DOHH2 (cell line): Measurements from ENCODE around the gene SYN1.
"Not testable (repeated sequence)": the region's sequence is repeated elsewhere in the genome, so short reads cannot be mapped to it uniquely, and the experiment has no call there.

Experiments used
- H3F3A ChIP-seq: fragments of 200-600 bp; sonication (generic), shearing (Covaris generic); 2 replicates; pipeline ENCODE4 v1.6.0; 2016; ENCODE audit warnings: antibody characterized with exemption, mild to moderate bottlenecking; ENCODE audit not compliant: control insufficient read depth, insufficient read depth
- H3K27ac ChIP-seq: fragments of 200-600 bp; sonication (generic); 2 replicates; pipeline ENCODE4 v1.5.1; 2014; ENCODE audit warnings: low read depth, mild to moderate bottlenecking, low read length, moderate library complexity
- H3K27me3 ChIP-seq: fragments of 200-600 bp; sonication (generic); 2 replicates; pipeline ENCODE4 v1.6.1; 2014; ENCODE audit warnings: mild to moderate bottlenecking, low read length, mixed read lengths; ENCODE audit not compliant: control insufficient read depth
- H3K36me3 ChIP-seq: fragments of 200-600 bp; sonication (generic); 2 replicates; pipeline ENCODE4 v1.6.1; 2014; ENCODE audit warnings: mild to moderate bottlenecking, low read length, moderate library complexity, mixed read lengths; ENCODE audit not compliant: control insufficient read depth
- H3K4me1 ChIP-seq: fragments of 200-600 bp; sonication (generic); 2 replicates; pipeline ENCODE4 v1.6.1; 2014; ENCODE audit warnings: mild to moderate bottlenecking, low read length, mixed read lengths; ENCODE audit not compliant: control insufficient read depth
- H3K4me2 ChIP-seq: fragments of 200-600 bp; sonication (generic); 2 replicates; pipeline ENCODE4 v1.6.0; 2014; ENCODE audit warnings: mild to moderate bottlenecking, low read length, moderate library complexity
- H3K4me3 ChIP-seq: fragments of 200-600 bp; sonication (generic); 2 replicates; pipeline ENCODE4 v1.5.1; 2014; ENCODE audit warnings: mild to moderate bottlenecking, low read length, mixed read lengths
- H3K79me2 ChIP-seq: fragments of 200-600 bp; sonication (generic); 2 replicates; pipeline ENCODE4 v1.6.1; 2014; ENCODE audit warnings: mild to moderate bottlenecking, low read length, mixed read lengths; ENCODE audit not compliant: control insufficient read depth
- H3K9me2 ChIP-seq: fragments of 200-600 bp; sonication (generic); replicated peaks from 2 replicates; pipeline ENCODE4 v1.6.1; 2014; ENCODE audit warnings: mild to moderate bottlenecking, low read length, mixed read lengths; ENCODE audit not compliant: control insufficient read depth
- H3K9me3 ChIP-seq: fragments of 200-600 bp; sonication (generic); 2 replicates; pipeline ENCODE4 v1.6.1; 2014; ENCODE audit warnings: antibody characterized with exemption, low read length, mixed read lengths; ENCODE audit not compliant: control insufficient read depth, insufficient read depth
- H4K20me1 ChIP-seq: fragments of 200-600 bp; sonication (generic); 2 replicates; pipeline ENCODE4 v1.6.0; 2014; ENCODE audit warnings: low read depth, mild to moderate bottlenecking, antibody characterized with exemption, low read length, moderate library complexity; ENCODE audit not compliant: control insufficient read depth, insufficient read depth
- EZH2phosphoT487 ChIP-seq: fragments of 200-600 bp; sonication (generic); IDR thresholded peaks from 2 replicates; pipeline ENCODE4 v1.6.1; 2017; ENCODE audit warnings: borderline replicate concordance, mild to moderate bottlenecking, antibody characterized with exemption, low read length, moderate library complexity, mixed read lengths
- TF ChIP-seq, protein P1 (sequence below): fragments of 200-600 bp; sonication (generic); IDR thresholded peaks from one replicate; pipeline ENCODE4 v1.5.1; 2014; ENCODE audit warnings: antibody characterized with exemption, mild to moderate bottlenecking, low read depth, low read length; ENCODE audit not compliant: poor library complexity, severe bottlenecking

Gene SYN1

GRCh38 chrX:47619486-47620302, at the start of gene SYN1:
Gene SYN1 (minus strand): TSS chrX:47619857. CDS start chrX:47619728, 129 bp downstream.
- Histone ChIP-seq H3K79me2 (no peaks in the 10 kb centered on the region), H3K27me3 (peaks cover 7% of the 10 kb centered on the region; the same call in 1 of the 2 replicates), H3K27ac (no peak within 1 kb of the TSS), H3K4me1 (peaks cover 8% of the 10 kb centered on the region), H3K36me3 (no peaks in the 10 kb centered on the region), H4K20me1 (no peaks in the 10 kb centered on the region), H3F3A (no peaks in the 10 kb centered on the region), H3K4me3 (no peak within 1 kb of the TSS), H3K9me3 (no peaks in the 10 kb centered on the region), H3K4me2 (peak within 1 kb of the TSS; percentile 30; the same call in 1 of the 2 replicates), H3K9me2 (no peaks in the 10 kb centered on the region)
- no peak for TF ChIP-seq EZH2phosphoT487
- TF ChIP-seq, protein P1, sequence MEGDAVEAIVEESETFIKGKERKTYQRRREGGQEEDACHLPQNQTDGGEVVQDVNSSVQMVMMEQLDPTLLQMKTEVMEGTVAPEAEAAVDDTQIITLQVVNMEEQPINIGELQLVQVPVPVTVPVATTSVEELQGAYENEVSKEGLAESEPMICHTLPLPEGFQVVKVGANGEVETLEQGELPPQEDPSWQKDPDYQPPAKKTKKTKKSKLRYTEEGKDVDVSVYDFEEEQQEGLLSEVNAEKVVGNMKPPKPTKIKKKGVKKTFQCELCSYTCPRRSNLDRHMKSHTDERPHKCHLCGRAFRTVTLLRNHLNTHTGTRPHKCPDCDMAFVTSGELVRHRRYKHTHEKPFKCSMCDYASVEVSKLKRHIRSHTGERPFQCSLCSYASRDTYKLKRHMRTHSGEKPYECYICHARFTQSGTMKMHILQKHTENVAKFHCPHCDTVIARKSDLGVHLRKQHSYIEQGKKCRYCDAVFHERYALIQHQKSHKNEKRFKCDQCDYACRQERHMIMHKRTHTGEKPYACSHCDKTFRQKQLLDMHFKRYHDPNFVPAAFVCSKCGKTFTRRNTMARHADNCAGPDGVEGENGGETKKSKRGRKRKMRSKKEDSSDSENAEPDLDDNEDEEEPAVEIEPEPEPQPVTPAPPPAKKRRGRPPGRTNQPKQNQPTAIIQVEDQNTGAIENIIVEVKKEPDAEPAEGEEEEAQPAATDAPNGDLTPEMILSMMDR = peak; percentile 35

- H3K4me3 ChIP-seq, H3K79me2 ChIP-seq, H3K4me2 ChIP-seq, H3K36me3 ChIP-seq, H3F3A ChIP-seq, H3K9me2 ChIP-seq, H3K27me3 ChIP-seq, H3K9me3 ChIP-seq, H3K27ac ChIP-seq, H4K20me1 ChIP-seq, H3K4me1 ChIP-seq: not testable (repeated sequence)
Observed at GRCh38 chrX:47665797-47666196, 46.1 kb upstream of the SYN1 start.

DNA sequence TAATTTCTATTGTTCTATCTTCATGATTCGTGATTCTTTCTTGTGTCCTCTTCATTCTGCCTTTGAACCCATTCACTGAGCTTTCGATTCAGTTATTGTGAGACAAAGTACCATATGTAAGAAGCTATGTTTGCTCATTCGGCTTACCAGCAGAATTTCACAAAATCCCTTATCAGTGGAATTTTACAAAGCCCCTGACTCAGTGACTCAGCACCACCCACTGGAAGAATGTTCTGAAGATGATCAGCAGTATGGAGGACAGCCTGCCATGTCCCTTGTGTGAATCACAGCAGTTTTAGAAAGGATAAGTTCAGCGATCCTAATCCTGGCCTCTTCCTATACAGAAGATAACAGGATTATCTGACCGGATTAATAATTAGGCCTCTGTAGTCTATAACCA, 45.1 kb upstream of the SYN1 start:
- TF ChIP-seq EZH2phosphoT487 = no peak
- TF ChIP-seq, protein P1 = no peak

DNA sequence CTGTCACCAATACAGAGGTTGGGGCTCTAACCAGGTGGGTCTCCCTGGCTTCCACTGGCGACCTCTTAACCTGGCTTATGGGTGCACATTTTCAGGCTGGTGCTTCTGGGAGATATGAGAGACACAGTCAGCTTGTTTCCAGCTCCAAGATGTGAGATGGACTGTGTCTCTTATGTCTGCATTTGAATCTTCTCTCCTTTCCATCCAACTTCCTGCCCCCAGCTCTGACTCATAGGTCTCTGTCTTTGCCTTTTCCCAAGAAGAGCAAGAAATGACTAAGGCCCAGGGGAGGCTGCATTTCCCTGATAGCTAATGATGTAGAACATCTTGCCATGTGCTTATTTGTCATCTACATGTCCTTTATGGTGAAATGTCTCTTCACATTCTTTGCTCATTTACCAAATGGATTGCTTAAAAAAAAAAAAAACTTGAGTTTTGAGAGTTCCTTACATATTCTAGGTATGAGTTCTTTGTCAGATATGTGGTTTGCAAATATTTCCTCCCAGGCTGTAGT, 42.5 kb upstream of the SYN1 start:
- TF ChIP-seq, protein P1 = no peak
- TF ChIP-seq EZH2phosphoT487 = no peak
- H3K4me3 ChIP-seq = no peak overlapping the region
- H4K20me1 ChIP-seq = no peaks in the 10 kb centered on the region
- H3K36me3 ChIP-seq = peaks cover 8% of the 10 kb centered on the region
- no peaks in the 10 kb centered on the region for H3K27me3 ChIP-seq
- no peaks in the 10 kb centered on the region; the same call in 1 of the 2 replicates for H3K9me3 ChIP-seq
- no peaks in the 10 kb centered on the region for H3K9me2 ChIP-seq
- no peak overlapping the region for H3K4me2 ChIP-seq
- no peak overlapping the region for H3K27ac ChIP-seq
- H3K4me1 ChIP-seq = peaks cover 10% of the 10 kb centered on the region
- peaks cover 12% of the 10 kb centered on the region for H3K79me2 ChIP-seq
- no peaks in the 10 kb centered on the region for H3F3A ChIP-seq

More for the DNA sequence above, 45.1 kb upstream of the SYN1 start:
- Histone ChIP-seq H3K27me3 (no peaks in the 10 kb centered on the region), H3K36me3 (no peaks in the 10 kb centered on the region), H3K4me1 (peaks cover 1% of the 10 kb centered on the region; the same call in 1 of the 2 replicates), H4K20me1 (no peaks in the 10 kb centered on the region), H3K9me3 (no peaks in the 10 kb centered on the region; the same call in 1 of the 2 replicates), H3K27ac (no peak overlapping the region), H3K4me2 (no peak overlapping the region), H3K79me2 (no peaks in the 10 kb centered on the region), H3F3A (no peaks in the 10 kb centered on the region), H3K9me2 (no peaks in the 10 kb centered on the region), H3K4me3 (no peak overlapping the region)
